K562 (cell line): ENCODE measurements around the gene CCDC192. TPM values are rescaled to one million over a fixed set of nuclear protein-coding genes. Genes with fewer than 3 reads are reported as not detected.

ENCODE experiments used
- ATAC-seq: fragments of 200-7000 bp; cut with Tn5 transposase; 3 replicates; pipeline ENCODE4 v1.9.1; 2020; ENCODE audit warnings: moderate library complexity
- BruUV-seq: library from RNA; stranded (reverse); fragments of 400-500 nt; replicated peaks from 2 replicates; lab custom pipeline; 2021; lab: Mats Ljungman, UMichigan
- CTCF ChIA-PET: fragments of 300-600 bp; formaldehyde crosslinking; extraction: SDS; loops from one replicate; lab custom pipeline; 2021; ENCODE audit warnings: low intra/inter-chr PET ratio; lab: Yijun Ruan, JAX
- POLR2A ChIA-PET: fragments of 300-600, 350-650 bp; sonication (Branson Sonifier 250); formaldehyde crosslinking; extraction: SDS; loops from one replicate; lab custom pipeline; 2021; ENCODE audit warnings: antibody characterized with exemption, inconsistent platforms; lab: Yijun Ruan, JAX
- DNase-seq, 4 experiments: peaks; one replicate each; pipeline versions ENCODE4 v3.0.0 to v3.0.0-alpha.2; 2011 to 2018; ENCODE audit warnings: low spot score in 3 of 4, mixed read lengths in 3 of 4; ENCODE audit errors: extremely low read depth in 1 of 4
- FAIRE-seq: peaks from 2 replicates; lab custom pipeline; 2011; peaks lifted over from hg19 to GRCh38; lab: Jason Lieb, UNC
- H2AFZ ChIP-seq: 2 replicates; pipeline ENCODE4 v1.6.0; 2011; ENCODE audit warnings: low read depth, low read length, control low read depth, inconsistent platforms
- H3K27ac ChIP-seq: fragments of 200-600 bp; 3 replicates; pipeline ENCODE4 v1.8.0; 2011; ENCODE audit warnings: low read depth, mild to moderate bottlenecking, control low read depth, inconsistent platforms, low read length, moderate library complexity, mixed read lengths; ENCODE audit errors: extremely low read depth
- H3K27me3 ChIP-seq, 2 experiments: fragments of 300-600 bp in 1 of 2; 2 replicates in 1 of 2; 3 replicates in 1 of 2; pipeline versions ENCODE4 v1.6.0 to v1.8.0; 2011; ENCODE audit warnings: inconsistent platforms in 2 of 2, low read length in 2 of 2, mild to moderate bottlenecking in 1 of 2, mixed read lengths in 1 of 2, moderate library complexity in 1 of 2; ENCODE audit not compliant: control insufficient read depth in 2 of 2, insufficient read depth in 2 of 2
- H3K36me3 ChIP-seq: fragments of 300-600 bp; 3 replicates; pipeline ENCODE4 v1.8.0; 2011; ENCODE audit warnings: mild to moderate bottlenecking, low read length, inconsistent platforms; ENCODE audit not compliant: control insufficient read depth, insufficient read depth
- H3K4me1 ChIP-seq, 2 experiments: fragments of 200-600 bp in 1 of 2; replicated peaks in 1 of 2; 2 replicates in 1 of 2; 3 replicates in 1 of 2; pipeline versions ENCODE4 v1.5.1 to v1.8.0; 2011; ENCODE audit warnings: inconsistent platforms in 2 of 2, low read length in 2 of 2, mild to moderate bottlenecking in 1 of 2, mixed read lengths in 1 of 2, moderate library complexity in 1 of 2; ENCODE audit not compliant: control insufficient read depth in 2 of 2, insufficient read depth in 2 of 2
- H3K4me2 ChIP-seq: 2 replicates; pipeline ENCODE4 v1.6.1; 2011; ENCODE audit warnings: low read length, control low read depth, inconsistent platforms, mixed read lengths; ENCODE audit not compliant: insufficient read depth
- H3K4me3 ChIP-seq: fragments of 200-600 bp; sonication (generic), shearing (Covaris generic); 2 replicates; pipeline ENCODE4 v1.5.1; 2016; ENCODE audit warnings: control low read depth, inconsistent platforms
- H3K79me2 ChIP-seq: fragments of 200-600 bp; 3 replicates; pipeline ENCODE4 v1.8.0; 2011; ENCODE audit warnings: low read length, inconsistent platforms; ENCODE audit not compliant: control insufficient read depth, insufficient read depth
- H3K9ac ChIP-seq, 2 experiments: 2 replicates each; pipeline versions ENCODE4 v1.6.0 to v1.6.1; 2011; ENCODE audit warnings: low read depth in 2 of 2, low read length in 2 of 2, control low read depth in 1 of 2, inconsistent platforms in 1 of 2, mild to moderate bottlenecking in 1 of 2, mixed read lengths in 1 of 2; ENCODE audit not compliant: insufficient read depth in 1 of 2
- H3K9me1 ChIP-seq: one replicate; pipeline ENCODE4 v1.6.0; 2011; ENCODE audit warnings: inconsistent platforms, mild to moderate bottlenecking, low read length, moderate library complexity; ENCODE audit not compliant: control insufficient read depth, insufficient read depth
- H3K9me3 ChIP-seq: replicated peaks from 2 replicates; pipeline ENCODE4 v1.5.1; 2011; ENCODE audit warnings: low read depth, low read length, inconsistent platforms; ENCODE audit not compliant: control insufficient read depth, insufficient read depth
- H4K20me1 ChIP-seq: replicated peaks from 2 replicates; pipeline ENCODE4 v1.6.1; 2011; ENCODE audit warnings: low read length, inconsistent platforms, mixed read lengths; ENCODE audit not compliant: control insufficient read depth, insufficient read depth
- CREB3L1 ChIP-seq: fragments of 450-650 bp; IDR thresholded peaks from 2 replicates; pipeline ENCODE4 v1.6.1; 2014; ENCODE audit warnings: low read depth, mild to moderate bottlenecking, moderate library complexity, borderline replicate concordance
- IFI16 ChIP-seq: fragments of 250-450 bp; sonication (Bioruptor Pico); IDR thresholded peaks from 2 replicates; pipeline ENCODE4 v2.1.2; 2022; ENCODE audit warnings: mild to moderate bottlenecking, inconsistent platforms
- RFX1 ChIP-seq: fragments of 450-650 bp; IDR thresholded peaks from 2 replicates; pipeline ENCODE4 v1.6.1; 2016; ENCODE audit warnings: mild to moderate bottlenecking, moderate library complexity
- WGBS: fragments of 100-300 bp; shearing (Covaris generic); methylation state at CpG from one replicate; pipeline ENCODE4 v1.1.6; 2016; ENCODE audit warnings: low coverage, mixed read lengths; ENCODE audit not compliant: insufficient coverage; ENCODE audit errors: missing lambda C conversion rate; 5-methylcytosine and 5-hydroxymethylcytosine counted together
- in situ Hi-C: fragments of 300-500 bp; cut with MboI; formaldehyde crosslinking; loops from 4 replicates; pipeline ENCODE4 v1.15.0; 2018; ENCODE audit warnings: inconsistent platforms, mixed read lengths
- intact Hi-C: fragments of 100-400 bp; cut with micrococcal nuclease; formaldehyde crosslinking; loops from 2 replicates; pipeline ENCODE4 v1.14.2; 2022
- polyA plus RNA-seq, 8 experiments: library from polyadenylated mRNA; depleted of rRNA in 4 of 8; stranded (reverse) in 5 of 8; unstranded in 3 of 8; fragments of >200 nt; fragmentation: Nextera tagmentation in 2 of 8; fragmentation: Illumina TruSeq in 1 of 8; extraction: Ambion mirVana in 2 of 8; extraction: Trizol in 1 of 8; gene quantifications; 2 replicates each; pipeline versions ENCODE4 v1.2.1 to v1.2.3, GENCODE V29; 2011 to 2014; ENCODE audit warnings: inconsistent platforms in 1 of 8, missing spikeins in 1 of 8
- total RNA-seq, 7 experiments: library from RNA; depleted of rRNA in 6 of 7; stranded (reverse); fragments of >200 nt in 6 of 7; fragmentation: Illumina TruSeq in 2 of 7; extraction: Trizol in 2 of 7; gene quantifications; 2 replicates each; pipeline versions ENCODE4 v1.2.1 to v1.2.3, GENCODE V29; 2011 to 2021; ENCODE audit warnings: low replicate concordance in 1 of 7
- TF ChIP-seq, protein P1 (sequence below), 2 experiments: fragments of 450-650 bp in 1 of 2; IDR thresholded peaks; 2 replicates each; pipeline ENCODE4 v1.6.1; 2011 to 2017; ENCODE audit warnings: low read depth in 2 of 2, antibody characterized with exemption in 1 of 2, borderline replicate concordance in 1 of 2, low read length in 1 of 2, mild to moderate bottlenecking in 1 of 2, mixed read lengths in 1 of 2; ENCODE audit not compliant: control insufficient read depth in 1 of 2
- TF ChIP-seq, protein P2 (sequence below): fragments of 450-650 bp; formaldehyde crosslinking; IDR thresholded peaks from 2 replicates; pipeline ENCODE4 v1.4.0; 2020; ENCODE audit warnings: mild to moderate bottlenecking, moderate library complexity

The CCDC192 gene
- total and polyA plus RNA-seq, 9 of the 15 experiments (the other 6 are each of a cell fraction or from before 2014, with no cell fraction given) = 0.21 to 0.66 (median 0.38) TPM; not detected in 2

GRCh38 chr5:127804886-127805426 is 101.8 kb downstream of the CCDC192 start:
- in situ Hi-C loops = no loop called here
- no TSS peak for BruUV-seq

More at GRCh38 chr5:127804886-127805426, 101.8 kb downstream of the CCDC192 start:
- Histone ChIP-seq H3K27ac (no peak overlapping the region), H3K79me2 (no peaks in the 10 kb centered on the region), H3K27me3 (no peaks in the 10 kb centered on the region), H3K4me3 (no peak overlapping the region), H3K9me3 (no peaks in the 10 kb centered on the region), H4K20me1 (no peaks in the 10 kb centered on the region), H3K9ac (no peak overlapping the region), H2AFZ (no peak overlapping the region), H3K4me2 (no peak overlapping the region), H3K4me1 (no peaks in the 10 kb centered on the region), H3K36me3 (no peaks in the 10 kb centered on the region), H3K9me1 (no peaks in the 10 kb centered on the region)
- ChIA-PET CTCF (no interaction called here), POLR2A (no interaction called here)
- FAIRE-seq (no peak), ATAC-seq (no peak), DNase-seq (no peak)
- TF ChIP-seq CREB3L1 (no peak), RFX1 (no peak), IFI16 (CRISPR knock-in tag) (no peak)
- TF ChIP-seq, protein P1, sequence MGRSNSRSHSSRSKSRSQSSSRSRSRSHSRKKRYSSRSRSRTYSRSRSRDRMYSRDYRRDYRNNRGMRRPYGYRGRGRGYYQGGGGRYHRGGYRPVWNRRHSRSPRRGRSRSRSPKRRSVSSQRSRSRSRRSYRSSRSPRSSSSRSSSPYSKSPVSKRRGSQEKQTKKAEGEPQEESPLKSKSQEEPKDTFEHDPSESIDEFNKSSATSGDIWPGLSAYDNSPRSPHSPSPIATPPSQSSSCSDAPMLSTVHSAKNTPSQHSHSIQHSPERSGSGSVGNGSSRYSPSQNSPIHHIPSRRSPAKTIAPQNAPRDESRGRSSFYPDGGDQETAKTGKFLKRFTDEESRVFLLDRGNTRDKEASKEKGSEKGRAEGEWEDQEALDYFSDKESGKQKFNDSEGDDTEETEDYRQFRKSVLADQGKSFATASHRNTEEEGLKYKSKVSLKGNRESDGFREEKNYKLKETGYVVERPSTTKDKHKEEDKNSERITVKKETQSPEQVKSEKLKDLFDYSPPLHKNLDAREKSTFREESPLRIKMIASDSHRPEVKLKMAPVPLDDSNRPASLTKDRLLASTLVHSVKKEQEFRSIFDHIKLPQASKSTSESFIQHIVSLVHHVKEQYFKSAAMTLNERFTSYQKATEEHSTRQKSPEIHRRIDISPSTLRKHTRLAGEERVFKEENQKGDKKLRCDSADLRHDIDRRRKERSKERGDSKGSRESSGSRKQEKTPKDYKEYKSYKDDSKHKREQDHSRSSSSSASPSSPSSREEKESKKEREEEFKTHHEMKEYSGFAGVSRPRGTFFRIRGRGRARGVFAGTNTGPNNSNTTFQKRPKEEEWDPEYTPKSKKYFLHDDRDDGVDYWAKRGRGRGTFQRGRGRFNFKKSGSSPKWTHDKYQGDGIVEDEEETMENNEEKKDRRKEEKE (IDR thresholded peaks at IDR 0.05; ENCODE audit: borderline replicate concordance in 1 of 2, control insufficient read depth in 1 of 2, low read depth in 2 of 2, low read length in 1 of 2) = no peak
- TF ChIP-seq, protein P2, sequence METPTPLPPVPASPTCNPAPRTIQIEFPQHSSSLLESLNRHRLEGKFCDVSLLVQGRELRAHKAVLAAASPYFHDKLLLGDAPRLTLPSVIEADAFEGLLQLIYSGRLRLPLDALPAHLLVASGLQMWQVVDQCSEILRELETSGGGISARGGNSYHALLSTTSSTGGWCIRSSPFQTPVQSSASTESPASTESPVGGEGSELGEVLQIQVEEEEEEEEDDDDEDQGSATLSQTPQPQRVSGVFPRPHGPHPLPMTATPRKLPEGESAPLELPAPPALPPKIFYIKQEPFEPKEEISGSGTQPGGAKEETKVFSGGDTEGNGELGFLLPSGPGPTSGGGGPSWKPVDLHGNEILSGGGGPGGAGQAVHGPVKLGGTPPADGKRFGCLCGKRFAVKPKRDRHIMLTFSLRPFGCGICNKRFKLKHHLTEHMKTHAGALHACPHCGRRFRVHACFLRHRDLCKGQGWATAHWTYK = no peak
- intact Hi-C loops = no loop called here
- WGBS = 0% methylated on average over 6 of the region's 6 CpGs
